ENCODE results near the gene NUP153.

DNA sequence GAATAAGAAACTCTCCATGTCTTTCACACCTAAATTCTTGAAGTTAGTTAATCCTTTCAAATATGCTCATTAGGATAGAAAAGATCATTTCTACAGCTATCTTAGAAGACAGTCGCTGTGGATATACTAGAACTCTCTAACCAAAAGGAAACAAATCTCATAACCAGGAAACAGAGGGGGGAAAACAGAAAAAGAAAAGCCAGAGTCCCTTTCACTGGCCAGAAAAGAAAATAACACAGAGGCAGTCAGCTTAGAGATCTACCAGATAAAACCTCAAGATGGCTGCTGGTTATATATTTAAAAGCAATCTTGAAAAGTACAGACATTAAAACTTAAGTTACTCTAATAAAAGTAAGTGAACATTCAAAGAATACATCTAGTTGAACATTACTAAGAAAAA lies 19.6 kb downstream of the NUP153 start:
- TF ChIP-seq, protein P1, sequence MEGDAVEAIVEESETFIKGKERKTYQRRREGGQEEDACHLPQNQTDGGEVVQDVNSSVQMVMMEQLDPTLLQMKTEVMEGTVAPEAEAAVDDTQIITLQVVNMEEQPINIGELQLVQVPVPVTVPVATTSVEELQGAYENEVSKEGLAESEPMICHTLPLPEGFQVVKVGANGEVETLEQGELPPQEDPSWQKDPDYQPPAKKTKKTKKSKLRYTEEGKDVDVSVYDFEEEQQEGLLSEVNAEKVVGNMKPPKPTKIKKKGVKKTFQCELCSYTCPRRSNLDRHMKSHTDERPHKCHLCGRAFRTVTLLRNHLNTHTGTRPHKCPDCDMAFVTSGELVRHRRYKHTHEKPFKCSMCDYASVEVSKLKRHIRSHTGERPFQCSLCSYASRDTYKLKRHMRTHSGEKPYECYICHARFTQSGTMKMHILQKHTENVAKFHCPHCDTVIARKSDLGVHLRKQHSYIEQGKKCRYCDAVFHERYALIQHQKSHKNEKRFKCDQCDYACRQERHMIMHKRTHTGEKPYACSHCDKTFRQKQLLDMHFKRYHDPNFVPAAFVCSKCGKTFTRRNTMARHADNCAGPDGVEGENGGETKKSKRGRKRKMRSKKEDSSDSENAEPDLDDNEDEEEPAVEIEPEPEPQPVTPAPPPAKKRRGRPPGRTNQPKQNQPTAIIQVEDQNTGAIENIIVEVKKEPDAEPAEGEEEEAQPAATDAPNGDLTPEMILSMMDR (IDR thresholded peaks at IDR 0.05), result no peak
- no peak for TF ChIP-seq POLR2A (IDR thresholded peaks at IDR 0.05)

Data from thyroid gland (tissue), 4 donors.